Measurements from ENCODE around the gene ROR2.

The ROR2 gene

GRCh38 chr9:91746904-91747303, 203.1 kb downstream of the ROR2 start:
- Histone ChIP-seq H2BK12ac (ENCODE audit: low read length) (no peak overlapping the region), H2AK5ac (ENCODE audit: low read depth, low read length) (no peak overlapping the region)

GRCh38 chr9:91746357-91746756, 203.7 kb downstream of the ROR2 start:
- Histone ChIP-seq H3K4me2 (ENCODE audit: insufficient read depth, low read length, poor library complexity, severe bottlenecking) (no peak overlapping the region), H3K79me1 (ENCODE audit: low read depth, low read length) (no peaks in the 10 kb centered on the region), H3K36me3 (replicated peaks in 1 of 2; ENCODE audit: control insufficient read depth in 2 of 2, insufficient read depth in 2 of 2, low read length in 2 of 2) (peaks cover 5 to 17% of the 10 kb centered on the region in 2 donors), H2AK5ac (ENCODE audit: low read depth, low read length) (no peak overlapping the region), H2BK5ac (ENCODE audit: low read length) (no peak overlapping the region), H3K18ac (ENCODE audit: low read length) (no peak overlapping the region), H3K4me1 (ENCODE audit: control insufficient read depth in 2 of 2, insufficient read depth in 1 of 2, low read depth in 1 of 2, low read length in 2 of 2) (peaks cover 0 to 3% of the 10 kb centered on the region in 2 donors), H3K14ac (ENCODE audit: low read length) (no peak overlapping the region), H2AFZ (ENCODE audit: low read length) (no peak overlapping the region), H2BK12ac (ENCODE audit: low read length) (no peak overlapping the region), H3K27ac (replicated peaks; ENCODE audit: low read length) (no peak overlapping the region), H2BK15ac (ENCODE audit: low read length) (no peak overlapping the region), H3K9ac (ENCODE audit: low read depth, low read length, poor library complexity) (no peak overlapping the region), H3K4ac (ENCODE audit: low read length) (no peak overlapping the region), H4K8ac (ENCODE audit: low read depth, low read length) (no peak overlapping the region), H4K91ac (ENCODE audit: low read depth, low read length, poor library complexity) (no peak overlapping the region), H3K23ac (ENCODE audit: low read depth, low read length, poor library complexity) (no peak overlapping the region), H3K4me3 (ENCODE audit: low read length in 2 of 2) (no peak overlapping the region), H3K27me3 (ENCODE audit: control insufficient read depth in 3 of 3, insufficient read depth in 3 of 3, low read depth in 1 of 3, low read length in 3 of 3) (no peaks in the 10 kb centered on the region), H3K9me3 (replicated peaks in 1 of 2; ENCODE audit: control insufficient read depth in 2 of 2, insufficient read depth in 1 of 2, low read depth in 1 of 2, low read length in 2 of 2) (no peaks in the 10 kb centered on the region), H2BK120ac (ENCODE audit: low read depth, low read length) (no peak overlapping the region)
- no peak for DNase-seq (ENCODE audit: low spot score)
- no CpG with 5 or more reads among the region's 10 CpGs for WGBS, 2 donors (ENCODE audit: extremely low coverage in 2 of 2, insufficient read length in 2 of 2, insufficient replicate concordance in 1 of 2)

More at GRCh38 chr9:91746904-91747303, 203.1 kb downstream of the ROR2 start:
- no peak for DNase-seq (ENCODE audit: low spot score)
- Histone ChIP-seq H4K91ac (ENCODE audit: low read depth, low read length, poor library complexity) (no peak overlapping the region), H3K14ac (ENCODE audit: low read length) (no peak overlapping the region), H3K4me2 (ENCODE audit: insufficient read depth, low read length, poor library complexity, severe bottlenecking) (peak overlapping the region; percentile 15), H2BK5ac (ENCODE audit: low read length) (no peak overlapping the region), H3K36me3 (replicated peaks in 1 of 2; ENCODE audit: control insufficient read depth in 2 of 2, insufficient read depth in 2 of 2, low read length in 2 of 2) (peaks cover 5 to 17% of the 10 kb centered on the region in 2 donors), H3K4ac (ENCODE audit: low read length) (no peak overlapping the region), H3K9me3 (replicated peaks in 1 of 2; ENCODE audit: control insufficient read depth in 2 of 2, insufficient read depth in 1 of 2, low read depth in 1 of 2, low read length in 2 of 2) (no peaks in the 10 kb centered on the region), H2BK120ac (ENCODE audit: low read depth, low read length) (no peak overlapping the region), H2BK15ac (ENCODE audit: low read length) (no peak overlapping the region), H3K27me3 (ENCODE audit: control insufficient read depth in 3 of 3, insufficient read depth in 3 of 3, low read depth in 1 of 3, low read length in 3 of 3) (no peaks in the 10 kb centered on the region), H4K8ac (ENCODE audit: low read depth, low read length) (no peak overlapping the region), H3K23ac (ENCODE audit: low read depth, low read length, poor library complexity) (no peak overlapping the region), H3K79me1 (ENCODE audit: low read depth, low read length) (no peaks in the 10 kb centered on the region), H3K18ac (ENCODE audit: low read length) (peak overlapping the region; percentile 9), H3K9ac (ENCODE audit: low read depth, low read length, poor library complexity) (no peak overlapping the region), H3K27ac (replicated peaks; ENCODE audit: low read length) (no peak overlapping the region), H3K4me3 (ENCODE audit: low read length in 2 of 2) (no peak overlapping the region), H2AFZ (ENCODE audit: low read length) (no peak overlapping the region), H3K4me1 (ENCODE audit: control insufficient read depth in 2 of 2, insufficient read depth in 1 of 2, low read depth in 1 of 2, low read length in 2 of 2) (peaks cover 0 to 3% of the 10 kb centered on the region in 2 donors)
- WGBS, 2 donors (ENCODE audit: extremely low coverage in 2 of 2, insufficient read length in 2 of 2, insufficient replicate concordance in 1 of 2) = no CpG with 5 or more reads among the region's 9 CpGs

- Histone ChIP-seq H3K9me3 (replicated peaks in 1 of 2; ENCODE audit: control insufficient read depth in 2 of 2, insufficient read depth in 1 of 2, low read depth in 1 of 2, low read length in 2 of 2) (no peaks in the 10 kb centered on the region), H3K18ac (ENCODE audit: low read length) (no peak overlapping the region), H3K36me3 (replicated peaks in 1 of 2; ENCODE audit: control insufficient read depth in 2 of 2, insufficient read depth in 2 of 2, low read length in 2 of 2) (peaks cover 1 to 12% of the 10 kb centered on the region in 2 donors), H2BK120ac (ENCODE audit: low read depth, low read length) (no peak overlapping the region), H3K4ac (ENCODE audit: low read length) (no peak overlapping the region), H3K4me3 (ENCODE audit: low read length in 2 of 2) (no peak overlapping the region), H3K23ac (ENCODE audit: low read depth, low read length, poor library complexity) (no peak overlapping the region), H3K4me1 (ENCODE audit: control insufficient read depth in 2 of 2, insufficient read depth in 1 of 2, low read depth in 1 of 2, low read length in 2 of 2) (peaks cover 2 to 3% of the 10 kb centered on the region in 2 donors), H2BK5ac (ENCODE audit: low read length) (no peak overlapping the region), H2AK5ac (ENCODE audit: low read depth, low read length) (no peak overlapping the region), H4K8ac (ENCODE audit: low read depth, low read length) (no peak overlapping the region), H3K14ac (ENCODE audit: low read length) (no peak overlapping the region), H3K79me1 (ENCODE audit: low read depth, low read length) (no peaks in the 10 kb centered on the region), H3K4me2 (ENCODE audit: insufficient read depth, low read length, poor library complexity, severe bottlenecking) (no peak overlapping the region), H3K27me3 (ENCODE audit: control insufficient read depth in 3 of 3, insufficient read depth in 3 of 3, low read depth in 1 of 3, low read length in 3 of 3) (no peaks in the 10 kb centered on the region), H2BK12ac (ENCODE audit: low read length) (no peak overlapping the region), H3K9ac (ENCODE audit: low read depth, low read length, poor library complexity) (no peak overlapping the region), H2AFZ (ENCODE audit: low read length) (no peak overlapping the region), H2BK15ac (ENCODE audit: low read length) (no peak overlapping the region), H3K27ac (replicated peaks; ENCODE audit: low read length) (no peak overlapping the region), H4K91ac (ENCODE audit: low read depth, low read length, poor library complexity) (no peak overlapping the region)
- no CpG with 5 or more reads among the region's 7 CpGs for WGBS, 2 donors (ENCODE audit: extremely low coverage in 2 of 2, insufficient read length in 2 of 2, insufficient replicate concordance in 1 of 2)
- no peak for DNase-seq (ENCODE audit: low spot score)
These were observed 205.9 kb downstream of the ROR2 start for GRCh38 chr9:91744114-91744513.

- Histone ChIP-seq H3K18ac (ENCODE audit: low read length) (no peak overlapping the region), H2BK15ac (ENCODE audit: low read length) (no peak overlapping the region), H3K9me3 (replicated peaks in 1 of 2; ENCODE audit: control insufficient read depth in 2 of 2, insufficient read depth in 1 of 2, low read depth in 1 of 2, low read length in 2 of 2) (no peaks in the 10 kb centered on the region), H2AFZ (ENCODE audit: low read length) (no peak overlapping the region), H3K27me3 (ENCODE audit: control insufficient read depth in 3 of 3, insufficient read depth in 3 of 3, low read depth in 1 of 3, low read length in 3 of 3) (no peaks in the 10 kb centered on the region), H3K23ac (ENCODE audit: low read depth, low read length, poor library complexity) (no peak overlapping the region), H2AK5ac (ENCODE audit: low read depth, low read length) (no peak overlapping the region), H3K9ac (ENCODE audit: low read depth, low read length, poor library complexity) (no peak overlapping the region), H4K8ac (ENCODE audit: low read depth, low read length) (no peak overlapping the region), H3K79me1 (ENCODE audit: low read depth, low read length) (no peaks in the 10 kb centered on the region), H3K27ac (replicated peaks; ENCODE audit: low read length) (no peak overlapping the region), H2BK120ac (ENCODE audit: low read depth, low read length) (no peak overlapping the region), H3K4me2 (ENCODE audit: insufficient read depth, low read length, poor library complexity, severe bottlenecking) (no peak overlapping the region), H4K91ac (ENCODE audit: low read depth, low read length, poor library complexity) (no peak overlapping the region), H3K4ac (ENCODE audit: low read length) (no peak overlapping the region), H2BK12ac (ENCODE audit: low read length) (no peak overlapping the region), H3K4me3 (ENCODE audit: low read length in 2 of 2) (no peak overlapping the region), H3K36me3 (replicated peaks in 1 of 2; ENCODE audit: control insufficient read depth in 2 of 2, insufficient read depth in 2 of 2, low read length in 2 of 2) (peaks cover 7 to 17% of the 10 kb centered on the region in 2 donors), H3K4me1 (ENCODE audit: control insufficient read depth in 2 of 2, insufficient read depth in 1 of 2, low read depth in 1 of 2, low read length in 2 of 2) (peaks cover 0 to 2% of the 10 kb centered on the region in 2 donors), H2BK5ac (ENCODE audit: low read length) (no peak overlapping the region), H3K14ac (ENCODE audit: low read length) (no peak overlapping the region)
- DNase-seq (ENCODE audit: low spot score) = no peak
These were observed 208.5 kb downstream of the ROR2 start for GRCh38 chr9:91741522-91741921.
